WTC11 (cell line): ENCODE data around the gene ARFIP1. TPM values are rescaled to one million over a fixed set of nuclear protein-coding genes. Genes with fewer than 3 reads are reported as not detected.

Source experiments
- ATAC-seq: fragments of 200-7000 bp; cut with Tn5 transposase; 2 replicates; pipeline ENCODE4 v1.10.0; 2021; ENCODE audit warnings: mild to moderate bottlenecking, moderate library complexity
- CTCF ChIA-PET: fragments of 300-600 bp; sonication (Branson Sonifier 250); formaldehyde crosslinking; loops from one replicate; lab custom pipeline; 2021; ENCODE audit warnings: antibody characterized with exemption; lab: Charles Lee
- POLR2A ChIA-PET: fragments of 350-600 bp; sonication (Branson Sonifier 250); formaldehyde crosslinking; loops from one replicate; lab custom pipeline; 2021; ENCODE audit warnings: antibody characterized with exemption; lab: Charles Lee
- DNase-seq: peaks from one replicate; pipeline ENCODE4 v3.0.0; 2021; ENCODE audit warnings: low spot score
- H3K27ac Mint-ChIP-seq: 2 replicates; pipeline ENCODE4 v1.8.0; 2021; ENCODE audit warnings: mixed read lengths
- H3K27me3 Mint-ChIP-seq: 2 replicates; pipeline ENCODE4 v1.8.0; 2021; ENCODE audit warnings: low read depth, mild to moderate bottlenecking, moderate library complexity, mixed read lengths
- H3K36me3 Mint-ChIP-seq: 2 replicates; pipeline ENCODE4 v1.8.0; 2021; ENCODE audit warnings: mixed read lengths
- H3K4me1 Mint-ChIP-seq: 2 replicates; pipeline ENCODE4 v1.8.0; 2022; ENCODE audit warnings: mixed read lengths
- H3K4me3 Mint-ChIP-seq: 2 replicates; pipeline ENCODE4 v1.8.0; 2021; ENCODE audit warnings: mild to moderate bottlenecking, moderate library complexity, mixed read lengths
- H3K9me3 Mint-ChIP-seq: 2 replicates; pipeline ENCODE4 v1.8.0; 2021; ENCODE audit warnings: mixed read lengths
- ATF1 ChIP-seq: sonication (generic); formaldehyde crosslinking; IDR thresholded peaks from 2 replicates; pipeline ENCODE4 v1.8.1; 2023; ENCODE audit warnings: mild to moderate bottlenecking, moderate library complexity, missing genetic modification reagents
- CREM ChIP-seq: sonication (generic); formaldehyde crosslinking; IDR thresholded peaks from 2 replicates; pipeline ENCODE4 v1.8.1; 2022; ENCODE audit warnings: mild to moderate bottlenecking, missing genetic modification reagents, moderate library complexity
- FOXJ3 ChIP-seq: sonication (generic); formaldehyde crosslinking; IDR thresholded peaks from 2 replicates; pipeline ENCODE4 v1.9.0; 2021; ENCODE audit warnings: missing genetic modification reagents, mild to moderate bottlenecking, borderline replicate concordance
- HMGA2 ChIP-seq: fragments of 250-450 bp; sonication (Bioruptor Pico); IDR thresholded peaks from 2 replicates; pipeline ENCODE4 v1.4.0; 2021; ENCODE audit warnings: mild to moderate bottlenecking, moderate library complexity
- JAZF1 ChIP-seq: fragments of 250-450 bp; sonication (Bioruptor Pico); IDR thresholded peaks from 2 replicates; pipeline ENCODE4 v1.9.0; 2021; ENCODE audit warnings: moderate library complexity, mild to moderate bottlenecking, inconsistent platforms
- JUN ChIP-seq: sonication (generic); formaldehyde crosslinking; IDR thresholded peaks from 2 replicates; pipeline ENCODE4 v1.8.0; 2023; ENCODE audit warnings: mild to moderate bottlenecking, missing genetic modification reagents
- MXD4 ChIP-seq: fragments of 250-450 bp; sonication (Bioruptor Pico); IDR thresholded peaks from 2 replicates; pipeline ENCODE4 v1.8.0; 2021; ENCODE audit warnings: mild to moderate bottlenecking, moderate library complexity, borderline replicate concordance
- NFATC4 ChIP-seq: fragments of 250-450 bp; sonication (Bioruptor Pico); IDR thresholded peaks from 2 replicates; pipeline ENCODE4 v1.9.0; 2021; ENCODE audit warnings: mild to moderate bottlenecking
- NR1H2 ChIP-seq: sonication (generic); formaldehyde crosslinking; IDR thresholded peaks from 2 replicates; pipeline ENCODE4 v1.9.0; 2021; ENCODE audit warnings: mild to moderate bottlenecking, moderate library complexity, missing genetic modification reagents
- NR2C2 ChIP-seq: sonication (generic); formaldehyde crosslinking; IDR thresholded peaks from 2 replicates; pipeline ENCODE4 v1.8.0; 2022; ENCODE audit warnings: mild to moderate bottlenecking, missing genetic modification reagents
- PREB ChIP-seq: sonication (generic); formaldehyde crosslinking; IDR thresholded peaks from 2 replicates; pipeline ENCODE4 v1.8.1; 2022; ENCODE audit warnings: mild to moderate bottlenecking, missing genetic modification reagents, moderate library complexity, borderline replicate concordance
- PRRX2 ChIP-seq: fragments of 250-450 bp; sonication (Bioruptor Pico); IDR thresholded peaks from 2 replicates; pipeline ENCODE4 v1.8.0; 2021; ENCODE audit warnings: mild to moderate bottlenecking
- RELA ChIP-seq: sonication (generic); formaldehyde crosslinking; IDR thresholded peaks from 2 replicates; pipeline ENCODE4 v1.8.1; 2022; ENCODE audit warnings: missing genetic modification reagents, mild to moderate bottlenecking, borderline replicate concordance
- SOX15 ChIP-seq: fragments of 250-450 bp; sonication (Bioruptor Pico); IDR thresholded peaks from 2 replicates; pipeline ENCODE4 v1.9.0; 2021; ENCODE audit warnings: mild to moderate bottlenecking
- USF2 ChIP-seq: sonication (generic); formaldehyde crosslinking; IDR thresholded peaks from 2 replicates; pipeline ENCODE4 v1.8.1; 2023; ENCODE audit warnings: mild to moderate bottlenecking, missing genetic modification reagents, moderate library complexity
- ZBTB21 ChIP-seq: sonication (generic); formaldehyde crosslinking; IDR thresholded peaks from 2 replicates; pipeline ENCODE4 v1.8.1; 2023; ENCODE audit warnings: mild to moderate bottlenecking, missing genetic modification reagents, borderline replicate concordance
- ZNF121 ChIP-seq: sonication (generic); formaldehyde crosslinking; IDR thresholded peaks from 2 replicates; pipeline ENCODE4 v1.8.0; 2023; ENCODE audit warnings: missing genetic modification reagents
- ZNF232 ChIP-seq: sonication (generic); formaldehyde crosslinking; IDR thresholded peaks from 2 replicates; pipeline ENCODE4 v1.8.0; 2022; ENCODE audit warnings: mild to moderate bottlenecking, missing genetic modification reagents
- ZNF263 ChIP-seq: sonication (generic); formaldehyde crosslinking; IDR thresholded peaks from 2 replicates; pipeline ENCODE4 v1.8.1; 2022; ENCODE audit warnings: low read depth, mild to moderate bottlenecking, moderate library complexity, missing genetic modification reagents
- ZNF396 ChIP-seq: fragments of 250-450 bp; sonication (Bioruptor Pico); IDR thresholded peaks from 2 replicates; pipeline ENCODE4 v1.8.0; 2021; ENCODE audit warnings: mild to moderate bottlenecking, moderate library complexity, borderline replicate concordance
- ZNF671 ChIP-seq: fragments of 250-450 bp; sonication (Bioruptor Pico); IDR thresholded peaks from 2 replicates; pipeline ENCODE4 v1.8.0; 2021; ENCODE audit warnings: mild to moderate bottlenecking
- total RNA-seq: library from RNA; stranded (reverse); gene quantifications from 3 replicates; pipeline ENCODE4 v1.2.3, GENCODE V29; 2021
- TF ChIP-seq, protein P1 (sequence below): sonication (generic); formaldehyde crosslinking; conservative IDR thresholded peaks from 2 replicates; pipeline ENCODE4 v1.8.1; 2023; ENCODE audit warnings: mild to moderate bottlenecking, low read depth, missing genetic modification reagents, moderate library complexity
- TF ChIP-seq, protein P2 (sequence below): sonication (generic); formaldehyde crosslinking; IDR thresholded peaks from 2 replicates; pipeline ENCODE4 v1.8.1; 2022; ENCODE audit warnings: mild to moderate bottlenecking, moderate library complexity, missing genetic modification reagents
- TF ChIP-seq, protein P3 (sequence below): sonication (generic); formaldehyde crosslinking; IDR thresholded peaks from 2 replicates; pipeline ENCODE4 v1.8.0; 2022; ENCODE audit warnings: mild to moderate bottlenecking, missing genetic modification reagents

Gene ARFIP1
- total RNA-seq, 1 experiment from 2014 or later: 35.3 TPM

DNA sequence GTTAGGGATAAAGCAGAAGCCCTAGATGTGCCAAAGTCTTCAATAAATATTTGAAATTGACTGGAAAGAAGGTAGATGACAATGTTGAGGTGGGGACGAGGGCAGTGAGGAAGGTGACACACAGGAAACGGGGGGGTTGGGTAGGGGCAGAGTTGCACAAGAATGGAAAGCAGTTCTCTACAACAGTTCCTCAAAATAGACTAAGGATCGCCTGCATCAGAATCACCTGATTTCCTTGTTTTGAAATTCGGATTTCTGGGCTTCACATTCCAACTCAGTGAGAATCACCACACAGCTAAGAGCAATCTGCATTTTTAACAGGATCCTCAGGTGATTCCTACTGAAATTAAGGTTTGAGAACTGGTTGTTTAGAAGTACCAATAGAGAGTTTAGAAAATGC is 70.6 kb downstream of the ARFIP1 start (continued):
- no peak for TF ChIP-seq ZNF671 (CRISPR knock-in tag)
- no peak for TF ChIP-seq JAZF1 (CRISPR knock-in tag)
- TF ChIP-seq PRRX2 (CRISPR knock-in tag): no peak
- peak; percentile 45; the same call in 1 of the 2 replicates for TF ChIP-seq ZNF232 (CRISPR knock-in tag)
- no peak; the same call in 1 of the 2 replicates for TF ChIP-seq FOXJ3 (CRISPR knock-in tag)
- no peak for TF ChIP-seq ZNF263
- TF ChIP-seq NR2C2 (CRISPR knock-in tag): no peak
- TF ChIP-seq ZBTB21 (CRISPR knock-in tag): no peak
- no peak for TF ChIP-seq MXD4 (CRISPR knock-in tag)
- TF ChIP-seq RELA (CRISPR knock-in tag): no peak
- peak; percentile 60 for TF ChIP-seq USF2 (CRISPR knock-in tag)
- TF ChIP-seq ATF1 (CRISPR knock-in tag): no peak
- TF ChIP-seq, protein P1, sequence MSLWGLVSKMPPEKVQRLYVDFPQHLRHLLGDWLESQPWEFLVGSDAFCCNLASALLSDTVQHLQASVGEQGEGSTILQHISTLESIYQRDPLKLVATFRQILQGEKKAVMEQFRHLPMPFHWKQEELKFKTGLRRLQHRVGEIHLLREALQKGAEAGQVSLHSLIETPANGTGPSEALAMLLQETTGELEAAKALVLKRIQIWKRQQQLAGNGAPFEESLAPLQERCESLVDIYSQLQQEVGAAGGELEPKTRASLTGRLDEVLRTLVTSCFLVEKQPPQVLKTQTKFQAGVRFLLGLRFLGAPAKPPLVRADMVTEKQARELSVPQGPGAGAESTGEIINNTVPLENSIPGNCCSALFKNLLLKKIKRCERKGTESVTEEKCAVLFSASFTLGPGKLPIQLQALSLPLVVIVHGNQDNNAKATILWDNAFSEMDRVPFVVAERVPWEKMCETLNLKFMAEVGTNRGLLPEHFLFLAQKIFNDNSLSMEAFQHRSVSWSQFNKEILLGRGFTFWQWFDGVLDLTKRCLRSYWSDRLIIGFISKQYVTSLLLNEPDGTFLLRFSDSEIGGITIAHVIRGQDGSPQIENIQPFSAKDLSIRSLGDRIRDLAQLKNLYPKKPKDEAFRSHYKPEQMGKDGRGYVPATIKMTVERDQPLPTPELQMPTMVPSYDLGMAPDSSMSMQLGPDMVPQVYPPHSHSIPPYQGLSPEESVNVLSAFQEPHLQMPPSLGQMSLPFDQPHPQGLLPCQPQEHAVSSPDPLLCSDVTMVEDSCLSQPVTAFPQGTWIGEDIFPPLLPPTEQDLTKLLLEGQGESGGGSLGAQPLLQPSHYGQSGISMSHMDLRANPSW (CRISPR knock-in tag): no peak
- TF ChIP-seq ZNF396: no peak
- TF ChIP-seq, protein P2, sequence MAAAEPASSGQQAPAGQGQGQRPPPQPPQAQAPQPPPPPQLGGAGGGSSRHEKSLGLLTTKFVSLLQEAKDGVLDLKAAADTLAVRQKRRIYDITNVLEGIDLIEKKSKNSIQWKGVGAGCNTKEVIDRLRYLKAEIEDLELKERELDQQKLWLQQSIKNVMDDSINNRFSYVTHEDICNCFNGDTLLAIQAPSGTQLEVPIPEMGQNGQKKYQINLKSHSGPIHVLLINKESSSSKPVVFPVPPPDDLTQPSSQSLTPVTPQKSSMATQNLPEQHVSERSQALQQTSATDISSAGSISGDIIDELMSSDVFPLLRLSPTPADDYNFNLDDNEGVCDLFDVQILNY: no peak
- TF ChIP-seq CREM (CRISPR knock-in tag): no peak
- TF ChIP-seq NFATC4 (CRISPR knock-in tag): no peak
- TF ChIP-seq, protein P3, sequence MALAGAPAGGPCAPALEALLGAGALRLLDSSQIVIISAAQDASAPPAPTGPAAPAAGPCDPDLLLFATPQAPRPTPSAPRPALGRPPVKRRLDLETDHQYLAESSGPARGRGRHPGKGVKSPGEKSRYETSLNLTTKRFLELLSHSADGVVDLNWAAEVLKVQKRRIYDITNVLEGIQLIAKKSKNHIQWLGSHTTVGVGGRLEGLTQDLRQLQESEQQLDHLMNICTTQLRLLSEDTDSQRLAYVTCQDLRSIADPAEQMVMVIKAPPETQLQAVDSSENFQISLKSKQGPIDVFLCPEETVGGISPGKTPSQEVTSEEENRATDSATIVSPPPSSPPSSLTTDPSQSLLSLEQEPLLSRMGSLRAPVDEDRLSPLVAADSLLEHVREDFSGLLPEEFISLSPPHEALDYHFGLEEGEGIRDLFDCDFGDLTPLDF (CRISPR knock-in tag): no peak
- no peak for TF ChIP-seq HMGA2 (CRISPR knock-in tag)
- TF ChIP-seq NR1H2: no peak
- no peak for TF ChIP-seq JUN (CRISPR knock-in tag)

- DNase-seq (no peak), ATAC-seq (no peak)
- H3K36me3 Mint-ChIP-seq: peaks cover 21% of the 10 kb centered on the region
- H3K4me3 Mint-ChIP-seq: peak overlapping the region; percentile 24
- TF ChIP-seq, protein P3 (CRISPR knock-in tag): no peak
- no peak for TF ChIP-seq ZNF121 (CRISPR knock-in tag)
- TF ChIP-seq SOX15 (CRISPR knock-in tag): no peak
- no peak for TF ChIP-seq RELA (CRISPR knock-in tag)
- TF ChIP-seq USF2 (CRISPR knock-in tag): no peak
- TF ChIP-seq PREB (CRISPR knock-in tag): no peak
- no peak for TF ChIP-seq MXD4 (CRISPR knock-in tag)
- peaks cover 54% of the 10 kb centered on the region for H3K4me1 Mint-ChIP-seq
- CTCF ChIA-PET: interaction anchor here (1.3 kb wide), 1 partner anchor 397 kb away, joined by 5 read pairs; no protein-coding TSS in a partner anchor
- POLR2A ChIA-PET: interaction anchor here (1.3 kb wide), 2 partner anchors 85 kb away, joined by 3 to 11 read pairs; partner anchors contain the start of gene FHDC1
- peaks cover 4% of the 10 kb centered on the region; the same call in 1 of the 2 replicates for H3K27me3 Mint-ChIP-seq
- H3K27ac Mint-ChIP-seq: peak overlapping the region; percentile 99
- peaks cover 20% of the 10 kb centered on the region for H3K9me3 Mint-ChIP-seq
Observed at GRCh38 chr4:152851226-152851625, 71.5 kb downstream of the ARFIP1 start.
